Activated CD4-positive, alpha-beta memory T cell treated with anti-CD3 and anti-CD28 coated beads for 36 hours (primary cell): Measurements from ENCODE around the gene GNB2. TPM values are rescaled to one million over a fixed set of nuclear protein-coding genes. Genes with fewer than 3 reads are reported as not detected.
"Not testable (repeated sequence)": the region's sequence is repeated elsewhere in the genome, so short reads cannot be mapped to it uniquely, and the experiment has no call there.

Experiments used
- CTCF ChIA-PET: fragments of 350-600 bp; sonication (Branson Sonifier 250); formaldehyde crosslinking; loops from one replicate; lab custom pipeline; 2021; ENCODE audit warnings: antibody characterized with exemption, inconsistent platforms; lab: Charles Lee
- POLR2A ChIA-PET: fragments of 350-600 bp; sonication (Branson Sonifier 250); formaldehyde crosslinking; loops from one replicate; lab custom pipeline; 2021; ENCODE audit warnings: antibody characterized with exemption; lab: Charles Lee
- DNase-seq: peaks from one replicate; pipeline ENCODE4 v3.0.0-alpha.2; 2020
- H3K27ac Mint-ChIP-seq: one replicate; pipeline ENCODE4 v1.8.0; 2021; ENCODE audit warnings: mixed read lengths
- H3K27me3 Mint-ChIP-seq: one replicate; pipeline ENCODE4 v1.8.0; 2021; ENCODE audit warnings: mixed read lengths
- H3K36me3 Mint-ChIP-seq: one replicate; pipeline ENCODE4 v1.8.0; 2021; ENCODE audit warnings: mixed read lengths
- H3K4me1 Mint-ChIP-seq: one replicate; pipeline ENCODE4 v1.8.0; 2021; ENCODE audit warnings: low read depth, mixed read lengths
- H3K4me3 Mint-ChIP-seq: one replicate; pipeline ENCODE4 v1.8.0; 2021; ENCODE audit warnings: mild to moderate bottlenecking, mixed read lengths
- H3K9me3 Mint-ChIP-seq: one replicate; pipeline ENCODE4 v1.8.0; 2021; ENCODE audit warnings: mixed read lengths
- intact Hi-C: fragments of 100-400 bp; cut with micrococcal nuclease; formaldehyde crosslinking; loops from one replicate; pipeline ENCODE4 v1.15.1; 2023
- total RNA-seq, 2 experiments: library from RNA; stranded (reverse); gene quantifications; one replicate each; pipeline ENCODE4 v1.2.3, GENCODE V29; 2021

Gene GNB2
- total RNA-seq, 2 experiments from 2014 or later, result 228 to 231 TPM

DNA sequence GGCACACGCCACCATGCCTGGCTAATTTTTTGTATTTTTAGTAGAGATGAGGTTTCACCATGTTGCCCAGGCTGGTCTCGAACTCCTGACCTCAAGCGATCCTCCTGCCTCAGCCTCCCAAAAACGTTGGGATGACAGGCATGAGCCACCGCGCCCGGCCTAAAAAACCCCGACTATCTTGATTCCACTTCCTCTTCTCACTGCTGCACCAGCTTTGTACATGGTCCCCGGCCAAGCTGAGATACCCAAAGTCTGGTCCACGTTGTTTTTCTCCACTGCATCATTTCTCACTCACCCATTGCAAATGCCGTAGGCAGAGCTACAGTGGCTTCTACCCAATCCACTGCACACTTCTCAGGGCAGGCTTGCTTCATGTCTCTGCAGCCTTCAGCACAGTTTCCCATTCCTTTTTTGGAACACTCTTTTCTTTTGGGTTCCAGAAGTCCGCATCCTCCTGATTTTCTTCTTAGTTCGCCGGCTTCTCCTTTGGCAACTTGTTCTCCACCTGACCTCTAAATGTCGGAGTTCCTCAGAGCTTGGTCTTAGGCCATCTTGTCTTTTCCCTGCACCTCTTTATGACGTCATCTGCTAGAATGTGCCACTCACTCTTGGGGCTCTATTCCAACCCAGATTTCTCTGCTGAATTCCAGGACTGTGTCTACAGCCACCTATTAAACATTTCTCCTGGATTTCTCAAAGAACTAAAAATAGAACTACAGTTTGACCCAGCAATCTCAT, 6.0 kb upstream of the GNB2 start:
- DNase-seq, result no peak
- Mint-ChIP-seq H3K27ac (no peak overlapping the region), H3K4me3 (no peak overlapping the region), H3K27me3 (peaks cover 2% of the 10 kb centered on the region), H3K9me3 (no peaks in the 10 kb centered on the region), H3K36me3 (no peaks in the 10 kb centered on the region), H3K4me1 (no peaks in the 10 kb centered on the region)
- intact Hi-C loops, result no loop called here
- CTCF ChIA-PET, result interaction anchor here (0.7 to 2.4 kb wide), 4 partner anchors 24 to 103 kb away, joined by 3 to 7 read pairs (median 4); no protein-coding TSS in a partner anchor
- POLR2A ChIA-PET, result no interaction called here

DNA sequence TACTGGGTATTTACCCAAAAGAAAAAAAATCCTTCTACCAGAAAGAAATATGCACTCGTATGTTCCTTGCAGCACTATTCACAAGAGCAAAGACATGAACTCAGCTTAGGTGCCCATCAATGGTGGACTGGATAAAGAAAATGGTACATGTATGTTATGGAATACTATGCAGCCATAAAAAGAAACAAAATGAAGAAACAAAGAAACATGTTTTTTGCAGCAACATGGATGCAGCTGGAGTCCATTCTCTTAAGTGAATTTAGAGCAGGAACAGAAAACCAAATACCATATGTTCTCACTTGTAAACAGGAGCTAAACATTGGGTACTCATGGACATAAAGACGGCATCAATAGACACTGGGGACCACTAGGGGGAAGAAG, 5.5 kb upstream of the GNB2 start:
- H3K9me3 Mint-ChIP-seq, result no peaks in the 10 kb centered on the region
- ChIA-PET POLR2A (no interaction called here), CTCF (interaction anchor here (0.7 to 2.4 kb wide), 4 partner anchors 23 to 104 kb away, joined by 3 to 7 read pairs (median 4); no protein-coding TSS in a partner anchor)
- H3K4me1 Mint-ChIP-seq, result no peaks in the 10 kb centered on the region
- intact Hi-C loops, result no loop called here
- no peak overlapping the region for H3K4me3 Mint-ChIP-seq
- H3K36me3 Mint-ChIP-seq, result no peaks in the 10 kb centered on the region
- H3K27me3 Mint-ChIP-seq, result peaks cover 2% of the 10 kb centered on the region
- no peak for DNase-seq
- no peak overlapping the region for H3K27ac Mint-ChIP-seq

DNA sequence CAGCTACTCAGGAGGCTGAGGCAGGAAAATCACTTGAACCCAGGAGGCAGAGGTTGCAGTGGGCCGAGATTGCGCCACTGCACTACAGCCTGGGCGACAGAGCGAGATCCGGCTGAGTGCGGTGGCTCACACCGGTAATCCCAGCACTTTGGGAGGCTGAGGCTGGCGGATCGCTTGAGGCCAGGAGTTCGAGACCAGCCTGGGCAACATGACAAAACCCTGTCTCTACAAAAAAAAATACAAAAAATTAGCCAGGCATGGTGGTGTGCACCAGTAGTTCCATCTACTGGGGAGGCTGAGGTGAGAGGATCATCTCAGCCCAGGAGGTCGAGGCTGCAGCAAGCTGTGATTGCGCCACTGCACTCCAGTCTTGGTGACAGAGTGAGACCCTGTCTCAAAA, 4.4 kb upstream of the GNB2 start:
- H3K27me3 Mint-ChIP-seq, H3K4me3 Mint-ChIP-seq, intact Hi-C loops, H3K27ac Mint-ChIP-seq, POLR2A ChIA-PET, H3K9me3 Mint-ChIP-seq, H3K4me1 Mint-ChIP-seq, DNase-seq, H3K36me3 Mint-ChIP-seq: not testable (repeated sequence)
- CTCF ChIA-PET, result interaction anchor here (0.6 to 2.4 kb wide), 3 partner anchors 21 to 35 kb away, joined by 4 to 7 read pairs (median 5); no protein-coding TSS in a partner anchor

DNA sequence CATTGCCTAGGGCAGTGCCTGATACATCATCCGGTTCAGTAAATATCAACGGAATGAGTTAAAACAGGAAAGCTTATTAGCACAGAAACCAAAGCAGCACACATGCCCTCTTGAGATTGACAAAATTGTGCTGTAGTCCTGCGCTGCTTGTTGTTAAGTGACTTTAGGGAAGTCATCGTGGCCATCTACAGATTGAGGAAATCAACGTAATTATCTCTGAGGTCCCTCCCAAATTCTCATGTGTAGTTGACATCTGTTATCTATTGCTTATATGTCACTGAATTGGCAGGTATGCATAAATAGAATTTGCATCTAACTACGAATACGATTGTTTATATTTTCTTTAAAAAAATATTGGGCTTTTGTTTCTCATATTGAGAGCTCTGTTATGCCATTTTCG, 3.5 kb upstream of the GNB2 start:
- CTCF ChIA-PET, result interaction anchor here (1.0 to 1.3 kb wide), 3 partner anchors 21 to 187 kb away, joined by 3 to 5 read pairs (median 4); no protein-coding TSS in a partner anchor
- no peak for DNase-seq
- Mint-ChIP-seq H3K4me3 (no peak overlapping the region), H3K4me1 (no peaks in the 10 kb centered on the region), H3K27ac (no peak overlapping the region), H3K27me3 (peaks cover 2% of the 10 kb centered on the region), H3K36me3 (peaks cover 6% of the 10 kb centered on the region), H3K9me3 (no peaks in the 10 kb centered on the region)
- POLR2A ChIA-PET, result no interaction called here
- intact Hi-C loops, result no loop called here

DNA sequence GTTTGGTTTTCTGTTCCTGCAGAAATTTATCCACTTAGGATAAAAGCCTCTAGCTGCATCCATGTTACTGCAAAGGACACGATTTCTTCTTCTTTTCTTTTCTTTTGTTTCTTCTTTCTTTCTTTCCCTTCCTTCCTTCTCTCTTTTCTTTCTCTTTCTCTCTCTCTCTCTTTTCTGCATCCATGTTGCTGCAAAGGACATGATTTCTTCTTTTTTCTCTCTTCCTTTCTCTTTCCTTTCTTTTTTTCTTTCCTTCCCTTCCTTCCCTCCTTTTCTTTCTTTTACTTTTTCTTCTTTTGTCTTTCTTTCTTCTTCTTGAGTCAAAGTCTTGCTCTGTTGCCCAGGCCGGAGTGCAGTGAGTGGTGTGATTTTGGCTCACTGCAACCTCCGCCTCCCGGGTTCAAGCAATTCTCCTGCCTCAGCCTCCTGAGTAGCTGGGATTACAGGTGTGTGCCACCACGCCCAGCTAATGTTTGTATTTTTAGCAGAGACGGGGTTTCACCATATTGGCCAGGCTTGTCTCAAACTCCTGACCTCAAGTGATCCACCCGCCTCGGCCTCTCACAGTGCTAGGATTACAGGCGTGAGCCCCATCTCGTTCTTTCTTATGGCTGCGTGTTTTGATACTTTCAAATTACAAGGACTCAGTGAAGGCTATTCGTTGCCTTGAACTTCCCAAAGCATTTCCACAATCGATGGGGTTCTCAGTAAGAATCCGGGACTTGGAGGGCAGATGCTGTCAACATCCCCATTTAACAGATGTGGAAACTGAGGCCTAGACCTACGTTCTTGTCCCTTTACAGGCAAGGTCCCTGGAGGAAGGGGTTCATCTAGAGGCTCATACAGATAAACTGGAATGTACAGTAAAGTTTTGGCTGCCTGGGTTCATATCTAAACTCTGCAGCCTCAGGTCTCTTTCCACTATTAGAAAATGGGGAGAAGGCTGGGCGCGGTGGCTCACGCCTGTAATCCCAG, 1.9 kb upstream of the GNB2 start:
- intact Hi-C loops, result no loop called here
- Mint-ChIP-seq H3K4me1 (peaks cover 4% of the 10 kb centered on the region), H3K27ac (no peak overlapping the region), H3K36me3 (peaks cover 10% of the 10 kb centered on the region), H3K27me3 (peaks cover 2% of the 10 kb centered on the region), H3K9me3 (no peaks in the 10 kb centered on the region), H3K4me3 (no peak overlapping the region)
- ChIA-PET CTCF (interaction anchor here (0.6 to 1.6 kb wide), 2 partner anchors 34 to 204 kb away, joined by 3 to 11 read pairs; partner anchors contain the start of gene POP7), POLR2A (interaction anchor here (1.5 kb wide), 1 partner anchor 59 kb away, joined by 7 read pairs; the partner anchor contains the start of gene MOSPD3)
- DNase-seq, result no peak

DNA sequence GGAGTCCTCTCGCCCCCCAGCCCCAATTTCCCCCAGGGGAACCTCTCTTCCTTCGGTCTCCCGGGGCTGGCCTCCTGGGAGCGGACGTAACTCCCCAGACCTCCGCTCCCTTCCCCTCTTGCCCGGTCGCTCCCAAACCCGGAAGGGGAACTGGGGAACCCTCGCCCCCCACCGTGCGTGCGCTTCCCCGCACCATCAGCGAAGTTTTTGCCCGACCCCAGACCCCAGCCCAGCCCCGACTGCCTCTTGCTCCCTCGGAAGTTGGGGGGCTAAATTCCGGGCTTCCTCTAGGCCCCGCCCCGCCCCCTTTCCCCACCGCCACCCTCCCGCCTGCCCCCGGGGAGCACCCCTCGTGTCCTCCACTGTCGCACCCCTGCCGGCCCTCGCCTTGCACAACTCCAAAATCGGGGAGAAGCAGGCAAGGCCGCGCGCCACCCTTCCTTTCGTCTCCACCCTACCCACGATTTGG, 436 bp downstream of the GNB2 start:
- Mint-ChIP-seq H3K27me3 (no peaks in the 10 kb centered on the region), H3K9me3 (no peaks in the 10 kb centered on the region), H3K4me3 (peak overlapping the region; percentile 95), H3K27ac (peak overlapping the region; percentile 97), H3K4me1 (peaks cover 10% of the 10 kb centered on the region), H3K36me3 (peaks cover 24% of the 10 kb centered on the region)
- intact Hi-C loops, result loop anchor here (1.0 to 2.0 kb wide), 6 partner anchors 19 to 195 kb away; partner anchors contain the start of genes FBXO24, LRCH4, MOSPD3 and TSC22D4
- ChIA-PET POLR2A (interaction anchor here (1.4 kb wide), 1 partner anchor 88 kb away, joined by 4 read pairs; the partner anchor contains the start of genes FBXO24 and LRCH4), CTCF (interaction anchor here (1.0 to 1.5 kb wide), 3 partner anchors 15 to 41 kb away, joined by 4 to 7 read pairs (median 6); partner anchors contain the start of gene POP7)
- DNase-seq, result peak; percentile 51

DNA sequence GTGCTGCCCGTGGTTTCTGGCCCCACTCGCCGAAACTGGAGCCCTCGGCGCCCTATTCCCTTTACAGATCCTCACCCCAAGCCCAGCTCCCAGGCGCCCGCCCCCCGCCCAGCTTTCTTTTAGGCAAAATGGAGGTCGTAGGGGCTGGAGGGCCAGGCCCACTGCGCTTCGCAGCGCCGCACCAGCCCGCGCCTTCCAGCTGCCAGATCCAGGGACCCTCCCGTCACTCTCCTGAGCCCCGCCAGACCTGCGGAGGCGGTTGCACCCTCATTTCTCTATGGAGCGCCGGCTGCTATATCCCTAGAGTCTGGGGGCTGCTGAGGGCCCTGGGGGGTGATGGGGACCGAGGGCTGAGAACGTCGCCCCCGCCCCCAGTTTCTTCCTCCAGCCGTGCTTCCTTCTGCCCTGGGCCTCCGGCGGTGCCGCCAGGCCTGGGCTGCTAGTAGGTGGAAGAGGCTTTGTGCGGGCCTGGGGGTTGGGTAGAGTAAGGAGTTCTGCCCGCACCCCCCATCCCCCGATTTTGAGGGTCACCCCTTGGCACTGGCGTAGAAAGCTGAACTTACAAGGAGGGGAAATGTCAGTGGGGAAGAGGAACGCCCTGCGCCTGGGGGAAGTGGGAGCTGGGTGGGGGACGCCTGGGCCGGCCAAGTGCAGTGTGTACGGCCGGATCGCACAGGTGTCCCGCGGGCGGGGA, 1.0 kb downstream of the GNB2 start:
- no peaks in the 10 kb centered on the region for H3K27me3 Mint-ChIP-seq
- DNase-seq, result peak; percentile 36
- H3K9me3 Mint-ChIP-seq, result no peaks in the 10 kb centered on the region
- ChIA-PET POLR2A (interaction anchor here (0.7 to 1.4 kb wide), 3 partner anchors 18 to 89 kb away, joined by 3 to 4 read pairs (median 3); partner anchors contain the start of genes FBXO24, LRCH4 and POP7), CTCF (interaction anchor here (0.7 to 1.5 kb wide), 5 partner anchors 15 to 72 kb away, joined by 3 to 7 read pairs (median 4); partner anchors contain the start of genes PCOLCE and POP7)
- peak overlapping the region; percentile 95 for H3K4me3 Mint-ChIP-seq
- intact Hi-C loops, result loop anchor here (1.0 to 2.0 kb wide), 3 partner anchors 18 to 245 kb away; partner anchors contain the start of gene MEPCE
- H3K4me1 Mint-ChIP-seq, result peaks cover 13% of the 10 kb centered on the region
- H3K27ac Mint-ChIP-seq, result peak overlapping the region; percentile 97
- H3K36me3 Mint-ChIP-seq, result peaks cover 28% of the 10 kb centered on the region

DNA sequence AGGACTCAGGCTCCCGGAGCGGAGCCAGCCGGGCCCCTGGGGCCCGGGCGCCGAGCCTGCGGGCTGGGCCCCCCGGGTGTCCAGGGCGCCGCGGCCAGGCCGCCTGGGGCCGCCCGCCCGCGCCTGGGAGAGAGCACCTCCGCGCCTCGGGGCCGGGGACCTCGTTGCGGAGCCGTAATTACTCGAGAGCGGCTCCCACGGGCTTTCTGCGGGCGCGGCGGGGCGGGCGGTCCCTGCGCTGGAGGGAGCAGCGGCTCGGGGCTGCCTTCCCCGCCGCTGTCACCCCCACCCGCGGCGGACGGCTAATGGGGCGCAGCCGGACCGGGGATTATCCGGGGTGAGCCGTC, 1.5 kb downstream of the GNB2 start:
- POLR2A ChIA-PET, result interaction anchor here (0.7 to 1.4 kb wide), 3 partner anchors 18 to 89 kb away, joined by 3 to 4 read pairs (median 3); partner anchors contain the start of genes FBXO24, LRCH4 and POP7
- H3K27ac Mint-ChIP-seq, result peak overlapping the region; percentile 97

DNA sequence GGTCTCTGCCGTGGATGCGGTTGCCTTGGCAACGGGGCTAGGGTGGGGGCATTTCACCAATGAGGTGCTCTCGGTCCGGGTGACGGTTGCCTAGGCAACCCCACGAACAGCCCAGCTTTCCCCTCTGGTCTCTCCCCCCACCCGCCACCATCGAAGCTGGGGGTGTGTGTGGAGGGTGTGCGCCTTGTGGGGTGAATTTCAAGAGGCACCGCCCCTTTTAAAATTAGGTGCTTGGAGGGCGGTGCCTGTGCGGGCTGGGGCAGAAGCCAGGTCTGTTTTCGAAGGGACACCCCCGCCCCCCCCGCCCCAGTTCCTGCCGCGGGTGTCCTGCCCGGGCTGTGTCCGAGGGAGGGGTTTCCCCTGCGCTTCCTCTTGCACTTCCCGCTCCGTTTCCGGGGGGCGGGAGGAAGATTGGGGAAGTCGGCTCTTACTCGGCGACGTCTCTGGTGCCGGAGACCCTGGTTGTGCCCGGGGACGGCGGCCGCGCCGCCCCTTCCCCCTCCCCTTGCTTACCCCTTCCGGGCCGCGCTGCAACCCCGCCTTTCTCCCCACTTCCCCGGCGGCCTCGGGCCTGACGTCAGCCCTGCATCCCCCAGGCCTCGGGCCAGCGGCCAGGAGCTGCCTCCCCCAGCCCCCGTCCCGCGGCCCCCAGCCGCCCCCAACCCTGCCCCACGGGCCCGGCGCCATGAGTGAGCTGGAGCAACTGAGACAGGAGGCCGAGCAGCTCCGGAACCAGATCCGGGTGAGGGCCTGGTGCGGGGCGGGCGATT, 2.2 kb downstream of the GNB2 start:
- Mint-ChIP-seq H3K36me3 (peaks cover 35% of the 10 kb centered on the region), H3K4me3 (peak overlapping the region; percentile 86), H3K4me1 (peaks cover 21% of the 10 kb centered on the region), H3K9me3 (no peaks in the 10 kb centered on the region), H3K27ac (peak overlapping the region; percentile 88), H3K27me3 (no peaks in the 10 kb centered on the region)
- intact Hi-C loops, result loop anchor here (1.0 to 2.0 kb wide), 3 partner anchors 17 to 246 kb away; partner anchors contain the start of gene MEPCE
- DNase-seq, result peak; percentile 87
- ChIA-PET POLR2A (interaction anchor here (0.8 to 1.3 kb wide), 2 partner anchors 17 to 91 kb away, joined by 3 read pairs; no protein-coding TSS in a partner anchor), CTCF (interaction anchor here (1.9 to 6.8 kb wide), 2 partner anchors 16 to 30 kb away, joined by 8 to 61 read pairs; partner anchors contain the start of gene POP7)

More for the DNA sequence above, 1.5 kb downstream of the GNB2 start:
- intact Hi-C loops, result loop anchor here (1.0 to 2.0 kb wide), 3 partner anchors 18 to 246 kb away; partner anchors contain the start of gene MEPCE
- Mint-ChIP-seq H3K4me1 (peaks cover 16% of the 10 kb centered on the region), H3K27me3 (no peaks in the 10 kb centered on the region), H3K4me3 (peak overlapping the region; percentile 95), H3K36me3 (peaks cover 34% of the 10 kb centered on the region), H3K9me3 (no peaks in the 10 kb centered on the region)
- no peak for DNase-seq
- CTCF ChIA-PET, result interaction anchor here (1.1 to 1.5 kb wide), 2 partner anchors 14 to 17 kb away, joined by 3 to 6 read pairs; no protein-coding TSS in a partner anchor
